Nucleus accumbens (tissue), 56 donors: ENCODE measurements around the gene LHFPL6.

Experiments
- DNase-seq, 56 donors: peaks; one replicate each; lab custom pipeline; 2025; lab: John Stamatoyannopoulos, UW

The LHFPL6 gene

GRCh38 chr13:39484506-39485313 lies 118.3 kb downstream of the LHFPL6 start:
- DNase-seq = peak in 6 of 56 donors; percentile 1 to 29 (median 26)

GRCh38 chr13:39483326-39483725 lies 119.7 kb downstream of the LHFPL6 start:
- no peak for DNase-seq

- no peak for DNase-seq
These were observed 121.5 kb downstream of the LHFPL6 start for GRCh38 chr13:39481491-39481890.

GRCh38 chr13:39474600-39474999 lies 128.4 kb downstream of the LHFPL6 start:
- no peak for DNase-seq

- no peak for DNase-seq
These were observed 133.3 kb downstream of the LHFPL6 start for GRCh38 chr13:39469676-39470075.

- DNase-seq = no peak
These were observed 134.7 kb downstream of the LHFPL6 start for GRCh38 chr13:39468306-39468705.

GRCh38 chr13:39463611-39464010 lies 139.4 kb downstream of the LHFPL6 start:
- no peak for DNase-seq

- no peak for DNase-seq
These were observed 140.1 kb downstream of the LHFPL6 start for GRCh38 chr13:39462906-39463305.

- DNase-seq = no peak
These were observed 140.6 kb downstream of the LHFPL6 start for GRCh38 chr13:39462428-39462827.

- DNase-seq = no peak
These were observed 141.2 kb downstream of the LHFPL6 start for GRCh38 chr13:39461685-39462266.

- DNase-seq = no peak
These were observed 145.7 kb downstream of the LHFPL6 start for GRCh38 chr13:39457274-39457673.

- DNase-seq = no peak
These were observed 147.3 kb downstream of the LHFPL6 start for GRCh38 chr13:39455521-39456175.

- DNase-seq = no peak
These were observed 150.2 kb downstream of the LHFPL6 start for GRCh38 chr13:39452834-39453233.

- no peak for DNase-seq
These were observed 150.6 kb downstream of the LHFPL6 start for GRCh38 chr13:39452417-39452816.

GRCh38 chr13:39451860-39452301 lies 151.1 kb downstream of the LHFPL6 start:
- DNase-seq = no peak

- DNase-seq = no peak
These were observed 151.7 kb downstream of the LHFPL6 start for GRCh38 chr13:39451301-39451700.

GRCh38 chr13:39450176-39450575 lies 152.8 kb downstream of the LHFPL6 start:
- DNase-seq = no peak

- peak in 2 of 56 donors; percentile 4 for DNase-seq
These were observed 154.2 kb downstream of the LHFPL6 start for GRCh38 chr13:39448834-39449233.

GRCh38 chr13:39446865-39447264 lies 156.1 kb downstream of the LHFPL6 start:
- DNase-seq = no peak

- DNase-seq = no peak
These were observed 158.1 kb downstream of the LHFPL6 start for GRCh38 chr13:39444866-39445265.

GRCh38 chr13:39433651-39434050 lies 169.3 kb downstream of the LHFPL6 start:
- no peak for DNase-seq

GRCh38 chr13:39432196-39432595 lies 170.8 kb downstream of the LHFPL6 start:
- DNase-seq = no peak
